Measurements from ENCODE around the gene CTSH. TPM values are rescaled to one million over a fixed set of nuclear protein-coding genes. Genes with fewer than 3 reads are reported as not detected.
A peak's percentile ranks its signal among the peaks of the same experiment; 100 is the strongest.

The CTSH gene
- total and polyA plus RNA-seq, 5 donors from 2014 or later: 9.6 to 51.5 (median 35.5) TPM

- Histone ChIP-seq H3K27me3 (ENCODE audit: control insufficient read depth, insufficient read depth, low read length) (no peaks in the 10 kb centered on the region), H3K27ac (ENCODE audit: insufficient read depth, low read length, poor library complexity, severe bottlenecking) (no peak overlapping the region), H3K4me1 (ENCODE audit: control insufficient read depth, insufficient read depth, low read length, poor library complexity, severe bottlenecking) (no peaks in the 10 kb centered on the region), H3K4me3 (ENCODE audit: low read depth, low read length) (no peak overlapping the region), H3K9me3 (ENCODE audit: control insufficient read depth in 2 of 2, low read length in 2 of 2) (no peaks in the 10 kb centered on the region), H3K36me3 (ENCODE audit: control insufficient read depth, insufficient read depth, low read length) (no peaks in the 10 kb centered on the region)
- ATAC-seq (ENCODE audit: low read depth in 2 of 2) (no peak), DNase-seq (no peak)
- no peaks in the 10 kb centered on the region for H3K36me3 Mint-ChIP-seq
- H3K4me1 Mint-ChIP-seq: peaks cover 0 to 2% (median 0%) of the 10 kb centered on the region in 4 donors
- H3K27ac Mint-ChIP-seq: no peak overlapping the region
- H3K27me3 Mint-ChIP-seq: peaks cover 15% of the 10 kb centered on the region
- H3K9me3 Mint-ChIP-seq: no peaks in the 10 kb centered on the region
- H3K4me3 Mint-ChIP-seq: no peak overlapping the region
Observed at GRCh38 chr15:78955355-78955754, 10.5 kb upstream of the CTSH start.

- ATAC-seq (ENCODE audit: low read depth in 2 of 2): no peak
- no peak overlapping the region for H3K4me3 Mint-ChIP-seq
- no peak overlapping the region for H3K27ac ChIP-seq (ENCODE audit: insufficient read depth, low read length, poor library complexity, severe bottlenecking)
- H3K9me3 ChIP-seq (ENCODE audit: control insufficient read depth in 2 of 2, low read length in 2 of 2): no peaks in the 10 kb centered on the region
- H3K27ac Mint-ChIP-seq: peak overlapping the region in 1 of 3 donors; percentile 19
- H3K36me3 ChIP-seq (ENCODE audit: control insufficient read depth, insufficient read depth, low read length): no peaks in the 10 kb centered on the region
- H3K27me3 Mint-ChIP-seq: peaks cover 14% of the 10 kb centered on the region
- no peaks in the 10 kb centered on the region for H3K27me3 ChIP-seq (ENCODE audit: control insufficient read depth, insufficient read depth, low read length)
- no peak for DNase-seq
- H3K4me1 Mint-ChIP-seq: peaks cover 0 to 2% (median 0%) of the 10 kb centered on the region in 4 donors
- H3K9me3 Mint-ChIP-seq: no peaks in the 10 kb centered on the region
- no peak overlapping the region for H3K4me3 ChIP-seq (ENCODE audit: low read depth, low read length)
- no peaks in the 10 kb centered on the region for H3K36me3 Mint-ChIP-seq
- H3K4me1 ChIP-seq (ENCODE audit: control insufficient read depth, insufficient read depth, low read length, poor library complexity, severe bottlenecking): no peaks in the 10 kb centered on the region
Observed at GRCh38 chr15:78951841-78952238, 7.0 kb upstream of the CTSH start.

DNA sequence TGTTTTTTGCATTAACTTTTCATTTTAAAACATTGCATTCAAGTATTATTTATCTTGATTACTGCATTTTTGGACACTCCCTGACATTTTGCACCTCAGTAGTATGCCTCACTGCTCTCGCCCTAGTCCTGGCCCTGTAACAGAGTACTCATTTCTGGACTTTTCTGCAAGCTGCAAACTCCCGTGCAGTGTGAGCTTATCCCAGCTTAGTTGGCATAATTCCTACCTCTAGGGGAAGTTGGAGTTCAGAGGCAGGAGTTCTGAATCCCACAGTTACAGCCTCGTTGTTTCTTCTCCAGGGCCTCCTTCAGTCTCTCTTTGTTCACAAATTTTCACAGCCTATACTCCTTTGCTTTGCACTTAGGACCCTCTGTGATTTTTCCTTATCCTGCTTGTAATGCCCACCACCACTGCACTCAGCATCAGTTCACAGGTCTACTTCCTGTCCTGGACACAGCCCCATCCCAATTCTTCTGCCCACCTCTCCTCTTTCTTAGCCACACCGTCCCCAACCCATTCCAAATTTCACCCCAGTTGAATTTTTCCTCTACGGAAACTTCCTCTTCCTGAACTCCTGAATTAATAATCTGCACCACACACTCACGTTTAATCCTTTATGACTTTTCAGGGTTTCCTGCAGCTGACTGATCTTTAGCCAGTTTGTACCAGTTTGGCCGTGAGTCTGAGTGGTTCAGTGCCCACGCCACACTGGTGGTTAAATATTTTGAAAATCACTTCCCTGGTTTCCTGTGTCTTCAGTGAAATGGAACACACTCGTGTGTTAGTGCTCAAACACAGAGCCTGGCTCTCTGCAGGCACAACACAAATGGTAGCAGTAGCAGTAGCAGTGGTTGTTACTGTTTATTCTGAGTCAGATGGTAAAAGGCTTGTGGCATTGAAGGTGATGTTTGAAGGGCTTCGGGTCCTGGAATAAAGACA lies 6.3 kb upstream of the CTSH start:
- no peaks in the 10 kb centered on the region for H3K9me3 Mint-ChIP-seq
- no peaks in the 10 kb centered on the region for H3K36me3 Mint-ChIP-seq
- Histone ChIP-seq H3K27me3 (ENCODE audit: control insufficient read depth, insufficient read depth, low read length) (no peaks in the 10 kb centered on the region), H3K4me1 (ENCODE audit: control insufficient read depth, insufficient read depth, low read length, poor library complexity, severe bottlenecking) (no peaks in the 10 kb centered on the region), H3K9me3 (ENCODE audit: control insufficient read depth in 2 of 2, low read length in 2 of 2) (no peaks in the 10 kb centered on the region), H3K36me3 (ENCODE audit: control insufficient read depth, insufficient read depth, low read length) (no peaks in the 10 kb centered on the region), H3K27ac (ENCODE audit: insufficient read depth, low read length, poor library complexity, severe bottlenecking) (no peak overlapping the region), H3K4me3 (ENCODE audit: low read depth, low read length) (no peak overlapping the region)
- no peak overlapping the region for H3K4me3 Mint-ChIP-seq
- ATAC-seq (ENCODE audit: low read depth in 2 of 2) (no peak), DNase-seq (peak in 1 of 3 donors; percentile 44)
- peaks cover 14% of the 10 kb centered on the region for H3K27me3 Mint-ChIP-seq
- peak overlapping the region in 2 of 3 donors; percentile 19 to 73 for H3K27ac Mint-ChIP-seq
- peaks cover 0 to 4% (median 0%) of the 10 kb centered on the region in 4 donors for H3K4me1 Mint-ChIP-seq

GRCh38 chr15:78950343-78950742 lies 5.5 kb upstream of the CTSH start:
- ATAC-seq (ENCODE audit: low read depth in 2 of 2): no peak
- no peak overlapping the region for H3K27ac ChIP-seq (ENCODE audit: insufficient read depth, low read length, poor library complexity, severe bottlenecking)
- H3K9me3 Mint-ChIP-seq: no peaks in the 10 kb centered on the region

GRCh38 chr15:78949461-78949860 lies 4.6 kb upstream of the CTSH start:
- no peak for DNase-seq
- peaks cover 1% of the 10 kb centered on the region for H3K4me1 ChIP-seq (ENCODE audit: control insufficient read depth, insufficient read depth, low read length, poor library complexity, severe bottlenecking)
- peaks cover 0 to 11% (median 0%) of the 10 kb centered on the region in 4 donors for H3K4me1 Mint-ChIP-seq
- H3K36me3 Mint-ChIP-seq: no peaks in the 10 kb centered on the region
- H3K9me3 ChIP-seq (ENCODE audit: control insufficient read depth in 2 of 2, low read length in 2 of 2): no peaks in the 10 kb centered on the region
- H3K4me3 ChIP-seq (ENCODE audit: low read depth, low read length): no peak overlapping the region
- no peak overlapping the region for H3K27ac Mint-ChIP-seq
- H3K27me3 ChIP-seq (ENCODE audit: control insufficient read depth, insufficient read depth, low read length): no peaks in the 10 kb centered on the region
- H3K27ac ChIP-seq (ENCODE audit: insufficient read depth, low read length, poor library complexity, severe bottlenecking): no peak overlapping the region
- no peak overlapping the region for H3K4me3 Mint-ChIP-seq
- no peaks in the 10 kb centered on the region for H3K9me3 Mint-ChIP-seq
- no peaks in the 10 kb centered on the region for H3K36me3 ChIP-seq (ENCODE audit: control insufficient read depth, insufficient read depth, low read length)
- ATAC-seq (ENCODE audit: low read depth in 2 of 2): no peak
- peaks cover 12% of the 10 kb centered on the region for H3K27me3 Mint-ChIP-seq

More at GRCh38 chr15:78950343-78950742, 5.5 kb upstream of the CTSH start:
- Histone ChIP-seq H3K4me1 (ENCODE audit: control insufficient read depth, insufficient read depth, low read length, poor library complexity, severe bottlenecking) (no peaks in the 10 kb centered on the region), H3K9me3 (ENCODE audit: control insufficient read depth in 2 of 2, low read length in 2 of 2) (no peaks in the 10 kb centered on the region), H3K4me3 (ENCODE audit: low read depth, low read length) (no peak overlapping the region), H3K27me3 (ENCODE audit: control insufficient read depth, insufficient read depth, low read length) (no peaks in the 10 kb centered on the region), H3K36me3 (ENCODE audit: control insufficient read depth, insufficient read depth, low read length) (no peaks in the 10 kb centered on the region)
- H3K27ac Mint-ChIP-seq: no peak overlapping the region
- H3K4me1 Mint-ChIP-seq: peaks cover 0 to 5% (median 0%) of the 10 kb centered on the region in 4 donors
- H3K4me3 Mint-ChIP-seq: no peak overlapping the region
- H3K36me3 Mint-ChIP-seq: no peaks in the 10 kb centered on the region
- no peak for DNase-seq
- H3K27me3 Mint-ChIP-seq: peaks cover 14% of the 10 kb centered on the region

- no peak for DNase-seq
Observed at GRCh38 chr15:78947506-78947905, 2.7 kb upstream of the CTSH start.

GRCh38 chr15:78946493-78946892 lies 1.6 kb upstream of the CTSH start:
- Mint-ChIP-seq H3K9me3 (no peaks in the 10 kb centered on the region), H3K27ac (no peak overlapping the region), H3K4me3 (peak overlapping the region in 2 of 4 donors; percentile 11 to 12), H3K27me3 (peaks cover 12% of the 10 kb centered on the region), H3K36me3 (no peaks in the 10 kb centered on the region), H3K4me1 (peaks cover 0 to 18% (median 4%) of the 10 kb centered on the region in 4 donors)
- Histone ChIP-seq H3K4me1 (ENCODE audit: control insufficient read depth, insufficient read depth, low read length, poor library complexity, severe bottlenecking) (peaks cover 9% of the 10 kb centered on the region), H3K27me3 (ENCODE audit: control insufficient read depth, insufficient read depth, low read length) (no peaks in the 10 kb centered on the region), H3K4me3 (ENCODE audit: low read depth, low read length) (no peak overlapping the region), H3K27ac (ENCODE audit: insufficient read depth, low read length, poor library complexity, severe bottlenecking) (no peak overlapping the region), H3K9me3 (ENCODE audit: control insufficient read depth in 2 of 2, low read length in 2 of 2) (no peaks in the 10 kb centered on the region), H3K36me3 (ENCODE audit: control insufficient read depth, insufficient read depth, low read length) (no peaks in the 10 kb centered on the region)
- DNase-seq (no peak), ATAC-seq (ENCODE audit: low read depth in 2 of 2) (no peak)

More at GRCh38 chr15:78947506-78947905, 2.7 kb upstream of the CTSH start:
- no peak overlapping the region for H3K27ac Mint-ChIP-seq
- peaks cover 13% of the 10 kb centered on the region for H3K27me3 Mint-ChIP-seq
- Histone ChIP-seq H3K9me3 (ENCODE audit: control insufficient read depth in 2 of 2, low read length in 2 of 2) (no peaks in the 10 kb centered on the region), H3K27me3 (ENCODE audit: control insufficient read depth, insufficient read depth, low read length) (no peaks in the 10 kb centered on the region), H3K4me1 (ENCODE audit: control insufficient read depth, insufficient read depth, low read length, poor library complexity, severe bottlenecking) (peaks cover 9% of the 10 kb centered on the region), H3K36me3 (ENCODE audit: control insufficient read depth, insufficient read depth, low read length) (no peaks in the 10 kb centered on the region), H3K4me3 (ENCODE audit: low read depth, low read length) (no peak overlapping the region), H3K27ac (ENCODE audit: insufficient read depth, low read length, poor library complexity, severe bottlenecking) (no peak overlapping the region)
- H3K4me3 Mint-ChIP-seq: peak overlapping the region in 1 of 4 donors; percentile 86
- peaks cover 0 to 18% (median 4%) of the 10 kb centered on the region in 4 donors for H3K4me1 Mint-ChIP-seq
- H3K9me3 Mint-ChIP-seq: no peaks in the 10 kb centered on the region
- no peak for ATAC-seq (ENCODE audit: low read depth in 2 of 2)
- no peaks in the 10 kb centered on the region for H3K36me3 Mint-ChIP-seq

Data from CD4-positive, CD25-positive, alpha-beta regulatory T cell (primary cell).